Fibroblast of skin of right quadriceps (primary cell): ENCODE data around the gene RPLP1.

Experiments
- DNase-seq: peaks from one replicate; pipeline ENCODE4 v3.0.0-alpha.2; 2013

RPLP1 gene

GRCh38 chr15:69499521-69500211 lies 47.0 kb downstream of the RPLP1 start:
- no peak for DNase-seq

GRCh38 chr15:69500339-69500738 lies 47.7 kb downstream of the RPLP1 start:
- DNase-seq, result no peak

GRCh38 chr15:69501456-69501855 lies 48.8 kb downstream of the RPLP1 start:
- no peak for DNase-seq

GRCh38 chr15:69502470-69503045 lies 49.9 kb downstream of the RPLP1 start:
- no peak for DNase-seq

GRCh38 chr15:69504352-69505040 lies 51.9 kb downstream of the RPLP1 start:
- DNase-seq, result no peak
